HepG2 (cell line): ENCODE data around the gene PEX14. TPM values are rescaled to one million over a fixed set of nuclear protein-coding genes. Genes with fewer than 3 reads are reported as not detected.
A peak's percentile ranks its signal among the peaks of the same experiment; 100 is the strongest.
"Not testable (repeated sequence)": the region's sequence is repeated elsewhere in the genome, so short reads cannot be mapped to it uniquely, and the experiment has no call there.

Source experiments
- ATAC-seq: fragments of 200-7000 bp; cut with Tn5 transposase; 3 replicates; pipeline ENCODE4 v1.9.1; 2020; ENCODE audit warnings: mild to moderate bottlenecking, moderate library complexity
- BruUV-seq: library from RNA; stranded (reverse); fragments of 400-500 nt; replicated peaks from 2 replicates; lab custom pipeline; 2021; lab: Mats Ljungman, UMichigan
- CTCF ChIA-PET: fragments of 300-600 bp; formaldehyde crosslinking; extraction: SDS; loops from one replicate; lab custom pipeline; 2021; ENCODE audit warnings: low total read pairs, inconsistent platforms, low intra/inter-chr PET ratio; lab: Yijun Ruan, JAX
- POLR2A ChIA-PET: fragments of 350-600 bp; sonication (Branson Sonifier 250); formaldehyde crosslinking; loops from one replicate; lab custom pipeline; 2020; ENCODE audit warnings: antibody characterized with exemption, inconsistent platforms; lab: Yijun Ruan, JAX
- DNase-seq: peaks from one replicate; pipeline ENCODE4 v3.0.0-alpha.2; 2015; ENCODE audit warnings: low spot score
- FAIRE-seq: peaks from 3 replicates; lab custom pipeline; 2011; peaks lifted over from hg19 to GRCh38; lab: Jason Lieb, UNC
- H2AFZ ChIP-seq: one replicate; pipeline ENCODE4 v1.6.1; 2011; ENCODE audit warnings: low read length, inconsistent platforms
- H3K27ac ChIP-seq: fragments of 300-600 bp; 3 replicates; pipeline ENCODE4 v1.8.0; 2011; ENCODE audit warnings: mixed run types, mild to moderate bottlenecking, mixed read lengths, low read length, inconsistent platforms; ENCODE audit not compliant: insufficient read depth; ENCODE audit errors: extremely low read length
- H3K27me3 ChIP-seq, 2 experiments: fragments of 200-600 bp in 1 of 2; 2 replicates in 1 of 2; 3 replicates in 1 of 2; pipeline versions ENCODE4 v1.6.0 to v1.8.0; 2011; ENCODE audit warnings: low read length in 2 of 2, mild to moderate bottlenecking in 2 of 2, moderate library complexity in 2 of 2, inconsistent platforms in 1 of 2; ENCODE audit not compliant: insufficient read depth in 2 of 2, control insufficient read depth in 1 of 2
- H3K36me3 ChIP-seq, 2 experiments: fragments of 200-600 bp in 1 of 2; replicated peaks in 1 of 2; 2 replicates in 1 of 2; 3 replicates in 1 of 2; pipeline versions ENCODE4 v1.5.1 to v1.8.0; 2011; ENCODE audit warnings: low read length in 2 of 2, inconsistent platforms in 1 of 2; ENCODE audit not compliant: insufficient read depth in 2 of 2, control insufficient read depth in 1 of 2
- H3K4me1 ChIP-seq: 2 replicates; pipeline ENCODE4 v1.5.1; 2012; ENCODE audit warnings: low read length, inconsistent platforms; ENCODE audit not compliant: insufficient read depth
- H3K4me2 ChIP-seq: 2 replicates; pipeline ENCODE4 v1.6.0; 2011; ENCODE audit warnings: low read depth, low read length, inconsistent platforms
- H3K4me3 ChIP-seq, 3 experiments: fragments of 200-600 bp in 1 of 3; sonication (generic), shearing (Covaris generic) in 1 of 3; replicated peaks in 1 of 3; 2 replicates each; pipeline ENCODE4 v1.5.1; 2011 to 2016; ENCODE audit warnings: low read length in 3 of 3, inconsistent platforms in 2 of 3, low read depth in 2 of 3, mild to moderate bottlenecking in 2 of 3, control low read depth in 1 of 3, mixed read lengths in 1 of 3; ENCODE audit not compliant: insufficient read depth in 1 of 3
- H3K79me2 ChIP-seq: one replicate; pipeline ENCODE4 v1.6.1; 2011; ENCODE audit warnings: low read length, inconsistent platforms; ENCODE audit not compliant: insufficient read depth
- H3K9ac ChIP-seq: 2 replicates; pipeline ENCODE4 v1.6.0; 2011; ENCODE audit warnings: mild to moderate bottlenecking, low read depth, low read length, inconsistent platforms; ENCODE audit not compliant: insufficient read depth
- H3K9me3 ChIP-seq: 2 replicates; pipeline ENCODE4 v1.5.1; 2012; ENCODE audit warnings: mild to moderate bottlenecking, low read length
- H4K20me1 ChIP-seq: 2 replicates; pipeline ENCODE4 v1.6.0; 2011; ENCODE audit warnings: inconsistent platforms, mild to moderate bottlenecking, low read length, moderate library complexity; ENCODE audit not compliant: insufficient read depth
- CSRNP2 ChIP-seq: sonication (generic); formaldehyde crosslinking; conservative IDR thresholded peaks from 2 replicates; pipeline ENCODE4 v1.8.0; 2022; ENCODE audit warnings: low read depth, missing genetic modification reagents
- GATAD2A ChIP-seq: IDR thresholded peaks from 2 replicates; pipeline ENCODE4 v1.6.1; 2016
- HDAC1 ChIP-seq: sonication (generic); formaldehyde crosslinking; IDR thresholded peaks from 2 replicates; pipeline ENCODE4 v1.5.1; 2020; ENCODE audit warnings: mild to moderate bottlenecking, missing genetic modification reagents
- NR2F6 ChIP-seq, 2 experiments: IDR thresholded peaks; 2 replicates each; pipeline ENCODE4 v1.6.1; 2016; ENCODE audit warnings: antibody characterized with exemption in 1 of 2, mild to moderate bottlenecking in 1 of 2
- PATZ1 ChIP-seq: sonication (generic); formaldehyde crosslinking; IDR thresholded peaks from 2 replicates; pipeline ENCODE4 v1.4.0; 2020; ENCODE audit warnings: missing genetic modification reagents
- SAP130 ChIP-seq: IDR thresholded peaks from 2 replicates; pipeline ENCODE4 v1.6.1; 2016; ENCODE audit warnings: low read depth
- TARDBP ChIP-seq: sonication (generic); formaldehyde crosslinking; IDR thresholded peaks from 2 replicates; pipeline ENCODE4 v1.8.0; 2022; ENCODE audit warnings: mild to moderate bottlenecking, missing genetic modification reagents
- ZFX ChIP-seq: sonication (generic); formaldehyde crosslinking; IDR thresholded peaks from 2 replicates; pipeline ENCODE4 v1.4.0; 2020; ENCODE audit warnings: mild to moderate bottlenecking, low read depth, missing genetic modification reagents, moderate library complexity
- ZMYM4 ChIP-seq: sonication (generic); formaldehyde crosslinking; IDR thresholded peaks from 2 replicates; pipeline ENCODE4 v1.8.1; 2023; ENCODE audit warnings: mild to moderate bottlenecking, missing genetic modification reagents
- ZNF292 ChIP-seq: sonication (generic); formaldehyde crosslinking; IDR thresholded peaks from 2 replicates; pipeline ENCODE4 v1.8.1; 2022; ENCODE audit warnings: mild to moderate bottlenecking, low read depth, missing genetic modification reagents, borderline replicate concordance
- WGBS: methylation state at CpG from one replicate; pipeline ENCODE4 v1.1.6; 2017; ENCODE audit warnings: low lambda C conversion rate; 5-methylcytosine and 5-hydroxymethylcytosine counted together
- in situ Hi-C: cut with HindIII; loops from 2 replicates; pipeline ENCODE4 v1.10.0; 2017; ENCODE audit warnings: low pct_unique_long_range_greater_than_20kb; ENCODE audit not compliant: extremely low pct_ligation_motif_present
- intact Hi-C: fragments of 100-400 bp; cut with micrococcal nuclease; formaldehyde crosslinking; loops from one replicate; pipeline ENCODE4 v1.10.0; 2022; ENCODE audit not compliant: unreplicated experiment
- polyA plus RNA-seq, 8 experiments: library from polyadenylated mRNA; depleted of rRNA in 3 of 8; stranded (reverse) in 7 of 8; unstranded in 1 of 8; fragments of >200 nt; fragmentation: Illumina TruSeq in 4 of 8; extraction: Trizol in 4 of 8; gene quantifications; 2 replicates each; pipeline versions ENCODE4 v1.2.1 to v1.2.3, GENCODE V29; 2011 to 2016; ENCODE audit warnings: low read depth in 4 of 8, missing spikeins in 1 of 8, mixed read lengths in 1 of 8; ENCODE audit not compliant: insufficient read depth in 1 of 8
- total RNA-seq, 5 experiments: library from RNA; depleted of rRNA; stranded (reverse); fragments of >200 nt; fragmentation: Illumina TruSeq; extraction: Trizol; gene quantifications; 2 replicates each; pipeline ENCODE4 v1.2.3, GENCODE V29; 2016; ENCODE audit warnings: low read depth in 1 of 5

Gene PEX14
- total and polyA plus RNA-seq, 2 of the 13 experiments (the other 11 are each of a cell fraction or from before 2014, with no cell fraction given) = 6.5 to 9.9 TPM

GRCh38 chr1:10504249-10504648 lies 29.5 kb downstream of the PEX14 start (continued):
- peak; percentile 37; the same call in 1 of the 2 replicates for TF ChIP-seq ZFX
- peak; percentile 25; the same call in 1 of the 2 replicates for TF ChIP-seq ZMYM4 (CRISPR knock-in tag)
- TF ChIP-seq ZNF292 (CRISPR knock-in tag) = peak; percentile 61; the same call in 1 of the 2 replicates
- peak; percentile 92 for TF ChIP-seq NR2F6 (IDR thresholded peaks at IDR 0.05)
- peak; percentile 96 for TF ChIP-seq NR2F6 (CRISPR knock-in tag; IDR thresholded peaks at IDR 0.05)
- 0 out of 2 replicates have a peak, but pooled peaks have one; percentile 21 for TF ChIP-seq TARDBP
- TF ChIP-seq PATZ1 (CRISPR knock-in tag) = peak; percentile 81
- TF ChIP-seq SAP130 (CRISPR knock-in tag) = peak; percentile 55; the same call in 1 of the 2 replicates
- peak; percentile 48; the same call in 1 of the 2 replicates for TF ChIP-seq GATAD2A (CRISPR knock-in tag)
- peak; percentile 50; the same call in 1 of the 2 replicates for TF ChIP-seq HDAC1 (CRISPR knock-in tag)
- TF ChIP-seq CSRNP2 (CRISPR knock-in tag) = no peak
- TF ChIP-seq, all 625 proteins: peak for 42

DNA sequence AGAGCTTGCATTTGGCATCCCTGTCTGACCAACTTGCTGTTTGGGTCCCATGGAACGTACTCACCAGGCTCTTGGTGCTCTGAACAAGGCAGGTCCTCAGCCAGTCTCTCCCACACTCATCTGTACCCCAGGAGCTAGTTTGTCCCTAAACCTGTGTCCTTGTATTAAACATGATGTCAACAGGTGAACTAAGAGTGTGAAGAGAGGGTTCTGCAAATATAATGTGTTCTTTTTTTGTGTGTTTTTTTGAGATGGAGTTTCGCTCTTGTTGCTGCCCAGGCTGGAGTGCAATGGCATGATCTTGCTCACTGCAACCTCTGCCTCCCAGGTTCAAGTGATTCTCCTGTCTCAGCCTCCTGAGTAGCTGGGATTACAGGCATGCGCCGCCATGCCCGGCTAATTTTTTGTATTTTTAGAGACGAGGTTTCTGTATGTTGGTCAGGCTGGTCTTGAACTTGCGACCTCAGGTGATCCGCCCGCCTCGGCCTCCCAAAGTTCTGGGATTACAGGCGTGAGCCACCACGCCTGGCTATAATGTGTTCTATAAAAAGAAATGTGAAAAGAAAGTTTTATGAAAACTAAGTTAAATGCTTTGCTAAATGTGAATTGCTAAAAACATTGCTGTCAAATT lies 31.4 kb downstream of the PEX14 start:
- H3K4me3 ChIP-seq, H3K4me2 ChIP-seq, H3K27ac ChIP-seq, ATAC-seq, H3K9ac ChIP-seq, H3K9me3 ChIP-seq, H2AFZ ChIP-seq, POLR2A ChIA-PET, DNase-seq, BruUV-seq, H3K27me3 ChIP-seq, H3K36me3 ChIP-seq, FAIRE-seq: not testable (repeated sequence)
- H3K79me2 ChIP-seq = peaks cover 31% of the 10 kb centered on the region
- CTCF ChIA-PET = interaction anchor here (2.5 kb wide), 1 partner anchor 283 kb away, joined by 6 read pairs; no protein-coding TSS in a partner anchor
- intact Hi-C loops (loop anchor here (2.0 kb wide), 1 partner anchor 435 kb away; no protein-coding TSS in a partner anchor), in situ Hi-C loops (loop anchor here (10.0 kb wide), 1 partner anchor 439 kb away; no protein-coding TSS in a partner anchor)
- WGBS = 96% methylated on average over 12 of the region's 12 CpGs
- peaks cover 21% of the 10 kb centered on the region for H4K20me1 ChIP-seq
- H3K4me1 ChIP-seq = peaks cover 55% of the 10 kb centered on the region
